Measurements from ENCODE around the gene KIRREL2. TPM values are rescaled to one million over a fixed set of nuclear protein-coding genes. Genes with fewer than 3 reads are reported as not detected.

The KIRREL2 gene
- total and polyA plus RNA-seq, 2 of the 8 experiments (the other 6 are each of a cell fraction or from before 2014, with no cell fraction given) = 2.4 to 4.6 TPM

- POLR2A ChIA-PET (ENCODE audit: partially characterized antibody) = no interaction called here
- no peaks in the 10 kb centered on the region; a peak in 2 of 7 replicates for H3K4me1 ChIP-seq (replicated peaks in 1 of 4; ENCODE audit: control insufficient read depth in 3 of 4, insufficient read depth in 4 of 4, low read length in 3 of 4)
- no peaks in the 10 kb centered on the region; a peak in 2 of 7 replicates for H3K27me3 ChIP-seq (replicated peaks in 1 of 4; ENCODE audit: control insufficient read depth in 3 of 4, extremely low read depth in 1 of 4, insufficient read depth in 3 of 4, low read length in 3 of 4)
- no peak overlapping the region for H4K91ac ChIP-seq (replicated peaks; ENCODE audit: insufficient read length, low read length)
- no peaks in the 10 kb centered on the region for H3K79me2 ChIP-seq (ENCODE audit: control insufficient read depth in 1 of 2, insufficient read depth in 2 of 2, low read length in 2 of 2)
- H4K20me1 ChIP-seq (replicated peaks in 1 of 2; ENCODE audit: control insufficient read depth in 1 of 2, insufficient read depth in 2 of 2, low read length in 2 of 2) = no peaks in the 10 kb centered on the region
- H3K23ac ChIP-seq (ENCODE audit: insufficient read length) = no peak overlapping the region
- H3K4me2 ChIP-seq (ENCODE audit: insufficient read depth in 1 of 2, low read depth in 2 of 2, low read length in 2 of 2) = no peak overlapping the region
- no peak overlapping the region for H2BK20ac ChIP-seq (ENCODE audit: low read length)
- no peak overlapping the region for H4K5ac ChIP-seq (ENCODE audit: insufficient read length, low read depth, low read length)
- CTCF ChIA-PET (ENCODE audit: partially characterized antibody) = interaction anchor here (3.1 kb wide), 1 partner anchor 11 kb away, joined by 10 read pairs; no protein-coding TSS in a partner anchor
- no peak overlapping the region for H4K8ac ChIP-seq (ENCODE audit: extremely low read depth, insufficient read depth, low read length)
- H3K9me3 ChIP-seq (ENCODE audit: insufficient read depth in 2 of 2, low read depth in 1 of 2, low read length in 1 of 2) = no peaks in the 10 kb centered on the region
- 75% methylated on average over 18 of the region's 18 CpGs; no CpG with 5 or more reads in 1 of the 2 experiments for WGBS, 2 experiments (ENCODE audit: extremely low coverage in 1 of 2, insufficient coverage in 1 of 2, insufficient read length in 1 of 2, insufficient replicate concordance in 2 of 2, low coverage in 1 of 2, low lambda C conversion rate in 2 of 2, missing lambda C conversion rate in 1 of 2)
- H2AFZ ChIP-seq (ENCODE audit: low read length) = no peak overlapping the region
- H2BK12ac ChIP-seq (ENCODE audit: low read depth, low read length) = no peak overlapping the region
- H2BK5ac ChIP-seq (ENCODE audit: low read depth, low read length) = no peak overlapping the region
- no peaks in the 10 kb centered on the region for H3K79me1 ChIP-seq (ENCODE audit: low read depth, low read length)
- FAIRE-seq (no peak), DNase-seq (ENCODE audit: low read depth in 1 of 2, low spot score in 2 of 2) (no peak)
- H3K9ac ChIP-seq (replicated peaks in 1 of 4; ENCODE audit: extremely low read depth in 1 of 4, low read depth in 3 of 4, low read length in 3 of 4) = no peak overlapping the region
- H3K18ac ChIP-seq (ENCODE audit: extremely low read depth, low read length) = no peak overlapping the region
- no peaks in the 10 kb centered on the region for H3K36me3 ChIP-seq (ENCODE audit: control insufficient read depth in 2 of 4, insufficient read depth in 4 of 4, low read length in 3 of 4)
- no peaks in the 10 kb centered on the region for H3K23me2 ChIP-seq (ENCODE audit: low read depth, low read length)
- no peak overlapping the region for H3K56ac ChIP-seq (replicated peaks; ENCODE audit: insufficient read length, low read depth, low read length)
- H3K14ac ChIP-seq (ENCODE audit: insufficient read length) = no peak overlapping the region
- H3K27ac ChIP-seq (ENCODE audit: low read depth, low read length) = no peak overlapping the region
- H2BK15ac ChIP-seq (ENCODE audit: low read length) = no peak overlapping the region
- H2AK5ac ChIP-seq (ENCODE audit: low read depth, low read length) = no peak overlapping the region
- no peak overlapping the region for H3K4me3 ChIP-seq (ENCODE audit: extremely low read depth in 1 of 4, insufficient read depth in 2 of 4, low read depth in 3 of 4, low read length in 4 of 4)
- no peak overlapping the region for H2BK120ac ChIP-seq (replicated peaks; ENCODE audit: low read depth, low read length)
- H3K4ac ChIP-seq (replicated peaks; ENCODE audit: insufficient read length, low read depth, low read length) = no peak overlapping the region
- TF ChIP-seq TAF7 (optimal IDR thresholded peaks at IDR 0.05; ENCODE audit: borderline replicate concordance, low read depth, low read length) (no peak), ZNF274 (IDR thresholded peaks at IDR 0.05; ENCODE audit: borderline replicate concordance, extremely low read depth, low read length) (no peak), CBX5 (IDR thresholded peaks at IDR 0.05; ENCODE audit: low read depth, low read length) (no peak), RXRA (IDR thresholded peaks at IDR 0.05; ENCODE audit: insufficient read depth, low read depth, low read length) (no peak), CBX8 (IDR thresholded peaks at IDR 0.05; ENCODE audit: borderline replicate concordance, low read depth, low read length) (no peak)
Measured at GRCh38 chr19:35830986-35831385, 25.7 kb upstream of the KIRREL2 start.

Data from H1 (cell line).